Stimulated activated memory B cell treated with anti-CD40 and anti-IgM and Interleukin-4, amounts not matched to agents 10 μg/mL and 1 μg/mL and 100 μg/mL, for 72 hours (primary cell): Measurements from ENCODE around the gene PLA2G6.

Source experiments
- ATAC-seq: fragments of 150-1000 bp; cut with Tn5 transposase; 2 replicates; pipeline ENCODE4 v1.10.0; 2021
- H3K27ac Mint-ChIP-seq: one replicate; pipeline ENCODE4 v1.8.0; 2022; ENCODE audit warnings: mild to moderate bottlenecking, mixed read lengths
- H3K27me3 Mint-ChIP-seq: one replicate; pipeline ENCODE4 v1.8.0; 2022; ENCODE audit warnings: mixed read lengths
- H3K36me3 Mint-ChIP-seq: one replicate; pipeline ENCODE4 v1.8.0; 2022; ENCODE audit warnings: mixed read lengths
- H3K4me1 Mint-ChIP-seq: one replicate; pipeline ENCODE4 v1.8.0; 2022; ENCODE audit warnings: mixed read lengths
- H3K4me3 Mint-ChIP-seq: one replicate; pipeline ENCODE4 v1.8.0; 2022; ENCODE audit warnings: mild to moderate bottlenecking, moderate library complexity, mixed read lengths
- H3K9me3 Mint-ChIP-seq: one replicate; pipeline ENCODE4 v1.8.0; 2022; ENCODE audit warnings: mixed read lengths

Gene PLA2G6

DNA sequence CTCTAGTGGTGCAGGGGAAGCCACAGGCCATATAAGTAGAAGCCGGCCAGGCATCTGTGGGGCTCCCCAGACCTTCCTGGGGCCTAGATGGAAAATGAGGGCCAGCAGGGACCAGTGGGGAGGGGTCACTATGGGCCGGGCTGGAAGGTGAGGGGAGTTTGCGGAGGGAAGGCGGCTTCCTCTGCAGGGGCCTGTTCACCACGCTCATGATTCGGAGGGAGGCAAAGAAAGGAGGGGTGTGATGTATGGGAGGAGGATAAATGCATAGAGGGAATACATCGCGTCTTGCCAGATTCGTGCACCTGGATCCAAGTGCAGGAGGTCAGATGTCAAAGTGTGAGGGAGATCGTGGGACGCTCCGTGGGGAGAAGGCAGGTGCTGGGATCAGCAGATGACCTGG, 104.5 kb downstream of the PLA2G6 start:
- H3K4me1 Mint-ChIP-seq, result peaks cover 5% of the 10 kb centered on the region

DNA sequence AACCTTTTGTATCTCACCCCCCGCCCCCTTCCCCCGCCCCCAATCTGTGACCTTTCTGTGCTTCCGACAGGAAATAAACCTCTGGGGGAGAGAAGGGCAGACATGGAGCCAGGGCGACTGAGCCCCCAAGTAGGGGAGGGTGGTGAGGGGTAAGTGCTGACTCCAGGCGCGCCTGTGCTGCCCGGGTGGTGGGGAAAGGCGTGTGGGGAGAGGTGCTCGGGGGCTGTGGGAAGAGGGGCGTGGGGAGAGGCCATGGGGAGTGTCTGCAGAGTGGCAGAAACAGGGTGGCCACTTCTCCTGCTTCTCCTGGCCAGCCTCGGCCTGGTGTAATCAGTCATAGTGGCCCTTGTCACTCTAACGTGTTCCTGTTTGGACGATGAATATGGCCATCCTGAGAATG, 105.7 kb downstream of the PLA2G6 start:
- Mint-ChIP-seq H3K36me3 (peaks cover 28% of the 10 kb centered on the region), H3K27ac (no peak overlapping the region), H3K27me3 (peaks cover 14% of the 10 kb centered on the region)

More for the DNA sequence above, 104.5 kb downstream of the PLA2G6 start:
- Mint-ChIP-seq H3K27ac (no peak overlapping the region), H3K36me3 (peaks cover 21% of the 10 kb centered on the region), H3K4me3 (no peak overlapping the region), H3K27me3 (peaks cover 20% of the 10 kb centered on the region), H3K9me3 (no peaks in the 10 kb centered on the region)
- no peak for ATAC-seq

DNA sequence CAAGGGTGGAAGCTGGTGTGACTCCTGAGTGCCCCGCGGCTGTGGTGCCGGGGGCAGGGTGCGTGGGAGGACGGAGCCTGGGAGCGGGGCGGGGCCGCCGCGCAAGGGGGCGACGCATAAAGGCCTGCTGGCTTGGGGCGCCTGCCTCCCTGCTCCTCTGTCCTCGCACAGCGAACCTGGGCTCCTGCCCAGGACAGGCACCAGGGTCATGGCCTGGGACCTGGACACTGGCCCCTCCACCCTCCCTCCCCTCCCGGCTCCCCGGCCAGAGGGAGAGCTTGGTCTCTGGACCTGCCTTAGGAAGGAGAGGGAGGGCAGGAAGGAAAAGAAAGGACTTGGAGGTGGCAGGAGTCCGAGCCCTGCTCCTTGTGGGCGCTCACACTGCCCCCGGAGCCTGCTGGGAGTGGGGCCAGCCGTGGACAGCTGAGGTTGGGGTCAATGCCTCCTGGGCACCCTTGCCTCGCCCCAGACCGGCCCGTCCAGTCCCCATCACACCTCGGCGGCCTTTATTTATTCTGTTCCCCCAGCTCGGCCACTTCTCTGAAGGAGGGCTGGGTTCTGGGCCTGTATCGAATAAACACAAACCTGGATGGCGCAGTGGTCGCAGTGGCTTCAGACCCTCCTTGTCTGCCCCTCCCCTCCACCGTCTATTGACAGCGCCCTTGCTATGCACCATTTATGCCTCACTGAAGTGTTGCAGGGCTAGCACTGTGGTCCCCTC, 106.4 kb downstream of the PLA2G6 start:
- no peak for ATAC-seq
- Mint-ChIP-seq H3K27me3 (peaks cover 11% of the 10 kb centered on the region), H3K9me3 (no peaks in the 10 kb centered on the region), H3K4me3 (no peak overlapping the region), H3K27ac (no peak overlapping the region), H3K4me1 (no peaks in the 10 kb centered on the region), H3K36me3 (peaks cover 35% of the 10 kb centered on the region)

More for the DNA sequence above, 105.7 kb downstream of the PLA2G6 start:
- Mint-ChIP-seq H3K4me1 (no peaks in the 10 kb centered on the region), H3K9me3 (no peaks in the 10 kb centered on the region), H3K4me3 (no peak overlapping the region)
- no peak for ATAC-seq

DNA sequence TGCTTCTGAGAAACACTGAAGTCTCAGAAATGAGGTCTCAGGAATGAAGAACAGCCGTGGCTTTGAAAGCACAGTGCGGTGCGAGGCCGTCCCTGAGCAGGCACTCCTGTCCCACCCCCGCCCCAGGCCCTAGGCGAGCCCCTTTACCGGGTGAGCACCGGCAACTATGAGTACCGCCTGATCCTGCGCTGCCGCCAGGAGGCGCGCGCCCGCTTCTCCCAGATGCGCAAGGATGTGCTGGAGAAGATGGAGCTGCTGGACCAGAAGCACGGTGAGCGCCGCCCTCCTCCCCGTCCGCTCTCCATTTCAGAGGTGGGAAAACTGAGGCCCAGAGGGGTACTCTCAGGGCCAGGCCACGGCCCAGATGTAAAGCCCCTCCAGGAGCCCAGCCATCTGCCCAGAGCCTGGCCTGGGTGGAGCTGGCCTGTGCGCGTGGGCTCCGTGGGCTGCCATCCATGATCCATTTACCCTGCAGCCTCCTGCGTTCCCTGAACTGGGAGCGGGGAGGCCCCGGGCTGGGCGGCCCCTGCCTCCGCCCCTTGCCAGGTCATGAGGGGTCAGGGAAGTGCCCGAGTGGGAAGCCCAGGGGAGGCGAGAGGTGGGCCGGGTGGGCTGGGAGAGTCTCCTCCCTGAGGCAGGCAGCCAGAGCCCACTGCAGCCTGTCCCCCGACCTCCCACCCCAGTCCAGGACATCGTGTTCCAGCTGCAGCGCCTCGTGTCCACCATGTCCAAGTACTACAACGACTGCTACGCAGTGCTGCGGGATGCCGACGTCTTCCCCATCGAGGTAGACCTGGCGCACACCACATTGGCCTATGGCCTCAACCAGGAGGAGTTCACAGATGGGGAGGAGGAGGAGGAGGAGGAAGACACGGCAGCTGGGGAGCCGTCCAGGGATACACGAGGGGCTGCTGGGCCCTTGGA, 107.2 kb downstream of the PLA2G6 start:
- Mint-ChIP-seq H3K4me1 (no peaks in the 10 kb centered on the region), H3K27me3 (peaks cover 2% of the 10 kb centered on the region), H3K9me3 (no peaks in the 10 kb centered on the region), H3K4me3 (no peak overlapping the region), H3K27ac (no peak overlapping the region), H3K36me3 (peaks cover 43% of the 10 kb centered on the region)
- no peak for ATAC-seq

DNA sequence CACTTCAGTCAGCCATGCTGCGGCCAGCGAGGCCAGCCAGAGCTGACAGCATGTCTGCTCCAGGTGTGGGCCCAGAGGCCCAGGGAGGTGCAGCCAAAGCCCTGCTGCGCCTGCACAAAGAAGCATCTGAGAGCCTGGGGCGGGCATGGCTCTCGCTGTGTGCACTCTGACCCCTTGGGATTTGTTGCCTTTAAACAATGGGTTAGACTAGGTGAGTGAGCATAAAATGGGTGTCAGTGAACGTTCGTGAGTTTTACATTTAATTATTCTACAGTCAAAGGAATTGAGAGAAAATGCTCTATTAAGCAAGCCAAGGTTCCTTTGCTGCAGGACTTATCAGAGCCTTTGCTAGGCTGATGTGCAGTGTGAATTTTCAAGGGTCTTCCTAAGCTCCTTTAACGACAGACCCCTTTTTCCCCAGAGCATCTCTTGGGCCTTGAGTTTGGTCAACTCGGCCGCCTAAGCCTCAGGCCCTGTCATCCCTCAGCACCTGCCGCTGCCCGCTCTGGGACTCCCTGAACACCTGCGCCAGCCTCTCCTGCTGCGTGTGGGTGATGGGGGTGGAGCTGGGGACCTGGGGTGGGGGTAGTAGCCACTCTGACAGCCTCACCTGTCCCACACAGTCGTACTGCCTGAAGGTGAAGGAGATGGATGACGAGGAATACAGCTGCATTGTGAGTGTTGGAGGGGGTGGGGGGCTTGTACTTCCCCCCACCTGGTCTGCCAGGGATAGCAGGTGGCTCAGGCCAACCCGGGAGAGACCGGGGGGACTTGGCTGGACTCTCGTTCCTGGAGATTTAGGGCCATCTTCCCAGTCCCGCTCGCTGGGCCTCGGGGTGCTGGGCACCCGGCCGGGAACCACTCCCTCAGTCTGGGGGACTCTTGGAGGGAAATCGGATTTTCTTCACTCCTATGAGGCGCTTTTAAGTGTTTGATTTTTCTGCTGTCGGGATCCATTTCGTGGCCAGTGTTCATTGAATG, 108.2 kb downstream of the PLA2G6 start:
- Mint-ChIP-seq H3K9me3 (no peaks in the 10 kb centered on the region), H3K4me3 (no peak overlapping the region), H3K4me1 (no peaks in the 10 kb centered on the region), H3K36me3 (peaks cover 47% of the 10 kb centered on the region), H3K27me3 (no peaks in the 10 kb centered on the region), H3K27ac (no peak overlapping the region)
- ATAC-seq, result no peak

DNA sequence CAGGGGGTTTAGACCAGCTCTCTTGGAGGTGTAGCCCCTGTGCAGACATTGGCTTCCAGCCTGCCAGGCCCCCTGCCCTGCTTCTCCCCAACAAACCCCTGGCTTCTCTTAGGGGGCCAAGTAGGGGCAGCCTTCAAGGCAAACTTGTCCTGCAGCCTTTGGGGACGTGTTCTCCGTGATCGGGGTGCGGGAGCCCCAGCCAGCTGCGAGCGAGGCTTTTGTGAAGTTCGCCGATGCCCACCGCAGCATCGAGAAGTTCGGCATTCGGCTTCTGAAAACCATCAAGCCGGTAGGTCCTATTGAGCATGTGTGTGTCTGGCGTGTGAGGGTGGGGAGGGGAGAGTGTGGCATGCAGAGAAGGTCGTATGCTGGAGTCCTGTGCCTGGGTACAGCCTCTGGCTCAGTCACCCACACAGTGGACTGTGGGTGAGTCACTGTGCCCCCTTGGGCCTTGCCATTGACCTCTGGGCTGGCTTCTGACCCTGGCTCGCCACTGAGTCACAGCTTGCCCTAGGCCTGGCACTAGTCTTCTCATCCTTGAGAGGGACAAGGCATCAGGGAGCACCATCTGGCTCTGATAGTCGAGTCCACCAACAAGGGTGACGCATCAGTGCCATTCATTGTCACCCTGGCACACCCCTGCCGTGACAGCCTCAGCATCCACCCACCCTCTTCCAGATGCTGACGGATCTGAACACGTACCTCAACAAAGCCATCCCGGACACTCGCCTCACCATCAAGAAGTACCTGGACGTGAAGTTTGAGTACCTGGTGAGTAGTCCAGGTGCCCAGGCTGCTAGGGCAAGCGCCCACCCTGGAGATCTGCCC, 109.1 kb downstream of the PLA2G6 start:
- Mint-ChIP-seq H3K4me3 (no peak overlapping the region), H3K36me3 (peaks cover 54% of the 10 kb centered on the region), H3K4me1 (no peaks in the 10 kb centered on the region), H3K9me3 (no peaks in the 10 kb centered on the region), H3K27ac (no peak overlapping the region), H3K27me3 (no peaks in the 10 kb centered on the region)
- ATAC-seq, result no peak

DNA sequence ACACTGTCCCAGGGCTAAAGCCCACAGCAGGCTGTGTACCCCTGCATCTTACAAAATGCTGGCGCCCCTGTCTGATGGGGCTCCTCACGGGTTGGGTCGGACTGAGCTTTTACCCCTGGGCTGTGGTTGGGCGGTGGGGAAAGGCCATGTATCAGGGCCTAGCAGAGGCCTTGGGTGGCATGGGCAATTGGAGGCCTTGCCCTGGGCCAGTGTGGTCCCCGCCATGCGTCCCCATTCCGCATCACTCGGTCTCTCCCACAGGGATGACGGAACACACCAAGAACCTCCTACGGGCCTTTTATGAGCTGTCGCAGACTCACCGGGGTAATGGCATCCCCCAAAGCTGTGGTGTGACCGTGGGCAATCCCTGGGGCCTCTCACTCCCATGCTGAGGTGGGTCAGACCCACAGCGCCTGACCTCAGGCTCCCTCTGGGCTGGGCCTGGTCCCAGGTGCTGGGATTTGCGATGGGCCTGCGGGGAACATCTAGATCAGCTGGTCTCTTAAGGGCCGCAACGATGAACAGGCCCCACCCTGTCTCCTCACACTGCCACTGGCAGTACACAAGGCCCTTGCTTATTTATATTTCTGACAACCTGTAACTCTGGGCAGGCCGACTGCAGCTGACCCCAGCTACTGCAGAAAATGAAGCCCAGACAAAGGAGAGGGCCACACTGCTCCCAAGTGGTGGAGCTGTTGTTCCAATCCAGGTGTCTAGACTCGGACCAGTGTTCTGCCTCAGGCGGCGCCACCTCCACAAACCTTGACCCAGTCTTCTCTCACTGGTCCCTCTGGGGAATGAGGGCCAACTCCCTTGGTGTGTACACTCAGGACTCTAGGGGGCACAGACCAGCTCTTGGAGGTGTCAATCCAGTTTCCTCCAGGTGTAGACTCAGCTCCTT, 110.0 kb downstream of the PLA2G6 start:
- H3K36me3 Mint-ChIP-seq, result peaks cover 60% of the 10 kb centered on the region
- no peak overlapping the region for H3K4me3 Mint-ChIP-seq
- H3K27me3 Mint-ChIP-seq, result no peaks in the 10 kb centered on the region
- no peaks in the 10 kb centered on the region for H3K4me1 Mint-ChIP-seq
- no peaks in the 10 kb centered on the region for H3K9me3 Mint-ChIP-seq
- no peak for ATAC-seq
- no peak overlapping the region for H3K27ac Mint-ChIP-seq

DNA sequence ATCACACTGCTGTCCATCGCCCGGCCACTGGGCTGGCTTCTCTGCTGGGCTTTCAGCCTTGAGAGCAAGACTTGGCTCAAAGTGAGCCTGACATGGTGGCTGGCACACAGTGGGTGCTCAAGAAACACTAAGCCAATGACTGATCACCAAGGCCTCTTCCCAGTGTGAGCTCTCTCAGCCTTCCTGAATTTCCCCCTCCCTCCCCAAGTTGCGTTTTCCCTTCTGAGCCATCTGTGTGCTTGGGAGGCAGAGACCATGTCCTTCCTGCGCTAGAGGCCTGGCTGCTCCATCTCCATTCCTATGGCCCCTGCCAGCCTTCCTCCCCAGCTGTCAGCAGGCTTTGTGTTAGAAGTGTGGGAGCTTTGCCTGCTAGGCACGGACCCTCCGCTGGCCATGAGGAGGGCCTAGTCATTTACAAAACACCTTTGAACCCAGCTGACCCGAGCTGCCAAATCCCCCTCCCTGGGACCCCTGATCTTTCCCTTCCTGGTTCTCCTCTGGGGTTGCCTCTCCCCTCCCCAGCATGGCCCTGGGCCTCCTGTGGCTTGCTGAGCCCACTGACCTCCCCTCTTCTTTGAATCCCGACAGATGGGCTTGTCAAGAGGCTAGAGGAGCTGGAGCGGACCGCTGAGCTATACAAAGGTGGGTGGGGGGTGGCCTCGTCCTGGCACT, 111.2 kb downstream of the PLA2G6 start:
- Mint-ChIP-seq H3K4me3 (no peak overlapping the region), H3K27me3 (no peaks in the 10 kb centered on the region), H3K27ac (no peak overlapping the region), H3K4me1 (no peaks in the 10 kb centered on the region), H3K36me3 (peaks cover 73% of the 10 kb centered on the region), H3K9me3 (no peaks in the 10 kb centered on the region)
- ATAC-seq, result no peak

DNA sequence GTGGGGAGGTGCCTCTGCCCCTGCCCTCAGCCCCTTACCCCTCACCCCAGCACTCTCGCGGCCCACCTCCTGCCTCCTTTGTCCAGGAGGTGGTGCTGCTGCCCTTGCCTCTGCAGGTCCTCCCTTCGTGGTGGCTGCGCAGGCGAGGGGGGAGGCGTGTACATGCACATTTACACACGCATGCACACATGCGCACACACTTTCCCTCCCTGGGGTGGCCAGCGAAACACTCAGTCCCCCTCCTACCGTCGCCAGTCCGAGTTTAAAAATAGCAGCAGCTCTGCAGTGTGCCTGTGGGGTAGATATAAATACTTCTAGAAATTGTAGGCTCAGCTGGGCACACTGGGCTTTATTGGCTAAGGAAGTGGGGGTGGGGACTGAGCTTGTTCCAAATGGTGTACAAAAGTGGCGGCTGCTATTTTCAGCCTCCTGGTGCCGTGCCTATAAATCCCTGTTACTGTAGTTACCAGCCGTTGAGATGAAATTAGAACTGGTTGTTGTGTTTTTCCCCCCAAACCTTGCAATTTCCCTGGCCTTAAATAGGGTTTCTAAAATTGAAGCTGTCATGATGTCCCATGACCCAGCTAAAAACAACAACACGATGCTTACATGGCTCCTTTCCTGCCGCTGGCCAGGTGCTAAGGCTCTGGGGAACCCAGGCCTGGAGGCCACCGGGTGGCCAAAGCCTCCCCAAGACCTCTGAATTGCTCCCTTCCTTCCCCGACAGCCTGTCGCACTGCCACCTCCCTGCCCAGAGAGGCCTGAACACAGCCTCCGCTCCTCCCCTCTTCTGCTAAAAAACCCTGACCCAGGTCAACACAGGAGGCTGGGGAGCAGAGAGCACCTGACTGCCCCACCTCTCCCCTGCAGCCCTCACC, 112.0 kb downstream of the PLA2G6 start:
- no peak overlapping the region for H3K27ac Mint-ChIP-seq
- H3K36me3 Mint-ChIP-seq, result peaks cover 81% of the 10 kb centered on the region
- no peak overlapping the region for H3K4me3 Mint-ChIP-seq
- no peaks in the 10 kb centered on the region for H3K4me1 Mint-ChIP-seq
- no peaks in the 10 kb centered on the region for H3K9me3 Mint-ChIP-seq
- no peaks in the 10 kb centered on the region for H3K27me3 Mint-ChIP-seq
- no peak for ATAC-seq

DNA sequence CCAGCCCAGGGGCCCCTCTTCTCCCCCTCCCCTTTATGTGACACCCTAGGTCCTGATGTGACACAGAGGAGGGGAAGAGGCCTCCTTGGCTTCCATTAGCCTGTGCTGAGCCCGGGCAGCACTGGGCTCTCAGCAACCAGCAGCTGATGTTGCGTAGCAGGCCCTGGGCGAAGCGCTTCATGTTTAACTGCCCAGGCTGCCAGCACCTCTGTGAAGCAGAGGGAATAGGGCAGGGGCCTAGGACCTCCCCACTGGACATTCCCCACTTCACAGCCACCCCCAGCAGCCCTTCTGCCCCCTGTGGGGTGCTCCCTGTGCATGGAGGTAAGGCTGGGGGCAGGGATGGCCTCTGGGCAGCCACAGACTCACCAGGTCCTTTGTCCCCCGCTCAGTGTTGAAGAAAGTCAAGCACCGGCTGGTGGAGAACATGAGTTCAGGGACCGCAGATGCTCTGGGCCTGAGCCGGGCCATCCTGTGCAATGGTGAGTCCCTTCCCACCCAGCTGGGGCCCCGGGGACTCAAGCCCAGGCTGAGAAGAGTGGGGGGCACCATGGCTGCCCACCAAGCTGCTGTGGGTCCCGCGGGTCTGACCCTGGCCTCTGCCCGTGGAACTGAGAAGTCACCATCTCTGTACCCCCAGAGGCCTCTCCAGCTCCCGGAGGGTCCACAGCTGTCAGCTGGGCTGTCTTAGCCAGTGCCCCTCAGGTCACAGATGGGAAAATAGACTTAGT, 112.8 kb downstream of the PLA2G6 start:
- Mint-ChIP-seq H3K27me3 (no peaks in the 10 kb centered on the region), H3K27ac (no peak overlapping the region), H3K36me3 (peaks cover 82% of the 10 kb centered on the region), H3K4me3 (no peak overlapping the region), H3K4me1 (no peaks in the 10 kb centered on the region), H3K9me3 (no peaks in the 10 kb centered on the region)
- no peak for ATAC-seq

DNA sequence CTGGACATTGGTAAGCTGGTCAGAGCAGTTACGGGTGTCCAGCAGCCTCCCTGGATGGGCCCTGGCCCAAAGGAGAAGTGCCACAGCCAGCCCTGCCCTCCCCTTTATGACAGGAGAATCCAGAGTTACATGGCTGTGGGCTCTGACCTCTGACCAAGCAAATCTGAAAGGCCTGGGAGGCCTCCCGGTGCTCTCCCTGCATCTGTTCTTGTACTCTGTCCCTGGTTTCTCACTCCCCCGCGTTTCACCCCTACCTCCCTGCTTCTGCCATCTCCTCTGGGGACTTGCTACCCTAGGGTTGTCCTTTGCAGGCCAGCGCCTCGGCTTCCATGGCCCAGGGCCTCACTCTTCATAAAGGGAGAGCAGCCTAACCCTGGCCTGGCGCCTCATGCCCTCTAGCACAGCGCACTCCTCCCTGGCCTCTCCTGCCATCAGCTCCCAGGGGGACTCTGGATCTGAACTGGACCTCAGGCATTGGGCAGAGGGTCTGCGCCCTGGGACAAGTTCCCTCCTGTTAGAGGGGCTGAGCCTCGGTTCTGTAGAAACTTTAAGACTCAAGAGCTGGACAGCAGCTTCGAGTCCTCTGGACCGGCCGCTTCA, 113.8 kb downstream of the PLA2G6 start:
- Mint-ChIP-seq H3K27ac (no peak overlapping the region), H3K4me3 (no peak overlapping the region), H3K36me3 (peaks cover 79% of the 10 kb centered on the region)

More for the DNA sequence above, 113.8 kb downstream of the PLA2G6 start:
- peaks cover 2% of the 10 kb centered on the region for H3K4me1 Mint-ChIP-seq
- no peaks in the 10 kb centered on the region for H3K9me3 Mint-ChIP-seq
- ATAC-seq, result no peak
- no peaks in the 10 kb centered on the region for H3K27me3 Mint-ChIP-seq
